NCI-H146 (cell line): Measurements from ENCODE around the gene CDYL2.
A peak's percentile ranks its signal among the peaks of the same experiment; 100 is the strongest.
"Not testable (repeated sequence)": the region's sequence is repeated elsewhere in the genome, so short reads cannot be mapped to it uniquely, and the experiment has no call there.

Experiments
- DNase-seq: peaks from one replicate; lab custom pipeline; 2025; lab: John Stamatoyannopoulos, UW

The CDYL2 gene, protein sequence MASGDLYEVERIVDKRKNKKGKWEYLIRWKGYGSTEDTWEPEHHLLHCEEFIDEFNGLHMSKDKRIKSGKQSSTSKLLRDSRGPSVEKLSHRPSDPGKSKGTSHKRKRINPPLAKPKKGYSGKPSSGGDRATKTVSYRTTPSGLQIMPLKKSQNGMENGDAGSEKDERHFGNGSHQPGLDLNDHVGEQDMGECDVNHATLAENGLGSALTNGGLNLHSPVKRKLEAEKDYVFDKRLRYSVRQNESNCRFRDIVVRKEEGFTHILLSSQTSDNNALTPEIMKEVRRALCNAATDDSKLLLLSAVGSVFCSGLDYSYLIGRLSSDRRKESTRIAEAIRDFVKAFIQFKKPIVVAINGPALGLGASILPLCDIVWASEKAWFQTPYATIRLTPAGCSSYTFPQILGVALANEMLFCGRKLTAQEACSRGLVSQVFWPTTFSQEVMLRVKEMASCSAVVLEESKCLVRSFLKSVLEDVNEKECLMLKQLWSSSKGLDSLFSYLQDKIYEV

DNA sequence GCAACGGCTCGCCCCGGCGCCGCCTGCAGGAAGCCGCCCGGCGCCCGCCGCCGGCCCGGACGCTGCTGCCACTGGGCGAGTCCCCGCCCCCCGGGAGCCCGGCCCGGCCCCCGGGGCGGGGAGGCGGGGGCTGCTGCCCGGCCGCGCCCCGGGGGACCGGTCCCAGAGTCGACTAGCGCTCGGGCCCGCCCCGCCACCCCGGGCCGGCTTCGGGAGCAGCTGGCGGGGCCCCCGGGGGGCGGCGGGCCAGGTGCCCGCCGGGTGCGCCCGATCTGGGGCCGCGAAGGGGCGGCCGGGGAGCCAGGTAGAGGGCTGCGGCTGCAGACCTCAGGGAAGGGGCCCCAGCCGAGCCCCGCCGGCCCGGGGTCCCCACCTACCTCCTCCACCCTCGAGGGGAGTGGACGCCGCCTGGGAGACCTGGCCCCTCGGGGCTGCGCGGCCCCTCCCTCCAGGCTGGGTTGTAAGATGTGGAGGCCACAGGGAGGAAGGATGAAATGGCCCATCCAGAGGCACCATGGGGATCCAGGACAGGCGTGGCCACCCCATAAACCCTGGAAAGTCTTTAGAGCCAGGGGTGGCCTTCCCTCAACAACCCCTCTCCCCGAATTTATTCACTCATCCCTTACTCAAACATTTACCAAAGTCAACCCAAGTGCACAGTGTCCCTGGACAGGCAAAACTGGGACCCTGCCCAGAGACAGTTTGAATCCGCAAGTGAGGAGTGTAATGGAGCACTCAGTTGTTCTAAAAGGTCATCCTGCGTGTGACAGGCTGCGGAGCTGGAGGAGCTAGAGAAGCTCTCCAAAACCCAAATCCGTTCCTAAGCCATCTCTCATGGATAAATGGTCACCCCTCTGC, at the start of gene CDYL2:
Gene CDYL2, minus strand, starts transcription at position 73 of the 858 bp plus-strand sequence. CDS start 425 bp downstream, outside the sequence.
- DNase-seq: peak; percentile 34

DNA sequence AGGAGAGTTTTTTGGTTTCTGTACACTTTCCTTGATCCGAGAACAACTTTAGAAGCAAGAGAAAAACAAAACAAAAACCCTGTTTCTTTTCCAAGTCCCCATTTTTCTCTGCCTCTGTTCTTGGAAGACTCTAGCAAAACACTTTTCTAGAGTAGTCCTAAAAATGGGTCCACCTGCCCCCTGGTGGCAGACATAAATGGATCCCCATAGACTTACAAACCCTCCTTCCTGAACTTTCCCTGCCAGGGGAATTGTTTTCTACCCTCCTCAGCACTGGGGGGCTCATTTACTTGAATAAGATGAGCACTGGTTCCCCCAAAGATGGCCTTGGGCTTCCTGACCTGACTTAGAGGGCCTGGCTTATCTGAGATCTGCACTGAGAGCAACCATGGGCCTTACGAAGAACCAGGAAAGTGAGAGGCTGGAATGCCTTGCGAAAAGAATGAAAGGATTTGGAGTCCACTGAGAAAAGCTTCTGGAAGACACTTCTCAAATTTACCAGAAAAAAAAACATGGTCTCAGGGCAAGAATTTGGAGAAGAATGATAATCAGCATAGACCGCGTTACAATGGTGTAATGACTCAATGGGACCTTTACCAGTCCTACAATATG, 48.0 kb upstream of the CDYL2 start:
- DNase-seq: peak; percentile 0

DNA sequence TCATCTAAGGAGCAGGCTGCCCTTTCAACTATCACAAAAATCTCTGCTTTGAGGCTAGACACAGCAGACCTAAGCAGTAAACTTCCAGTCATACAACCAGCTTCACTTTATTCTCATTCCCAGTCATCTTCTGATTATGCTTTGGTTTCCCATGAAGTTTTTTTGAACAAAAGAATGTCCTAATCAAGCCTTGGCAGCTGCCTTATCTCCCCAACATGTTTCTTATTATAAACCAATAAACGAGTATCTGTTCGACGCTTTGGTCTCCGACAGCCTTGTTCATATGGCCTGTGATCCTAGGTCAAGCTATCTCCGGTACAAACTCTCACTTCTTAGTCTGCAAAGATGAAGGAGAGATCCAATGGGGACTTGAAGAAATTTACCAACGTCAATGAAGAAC, 47.4 kb upstream of the CDYL2 start:
- DNase-seq: no peak

DNA sequence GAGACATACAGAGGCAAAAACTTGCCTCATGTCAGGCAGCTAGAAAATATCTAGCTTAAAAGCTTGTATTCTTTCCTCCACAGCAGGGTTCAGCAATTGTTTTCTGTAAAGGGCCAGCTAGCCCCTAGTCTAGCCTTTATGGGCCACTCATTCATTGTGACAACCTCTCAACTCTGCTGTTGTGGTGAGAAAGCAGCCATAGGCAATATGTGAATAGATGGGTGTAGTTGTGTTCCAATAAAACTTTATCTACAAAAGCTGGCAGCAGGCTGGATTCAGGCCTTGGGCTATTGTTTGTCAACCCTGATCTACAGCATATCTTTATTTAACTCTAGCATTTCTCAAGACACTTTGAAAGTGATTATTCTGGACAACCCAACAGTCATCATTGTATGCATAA, 46.4 kb upstream of the CDYL2 start:
- no peak for DNase-seq

- DNase-seq: no peak
These were observed 44.5 kb upstream of the CDYL2 start for GRCh38 chr16:80848862-80849261.

- no peak for DNase-seq
These were observed 42.3 kb upstream of the CDYL2 start for GRCh38 chr16:80846680-80847079.

GRCh38 chr16:80846275-80846674, 41.9 kb upstream of the CDYL2 start:
- DNase-seq: no peak

DNA sequence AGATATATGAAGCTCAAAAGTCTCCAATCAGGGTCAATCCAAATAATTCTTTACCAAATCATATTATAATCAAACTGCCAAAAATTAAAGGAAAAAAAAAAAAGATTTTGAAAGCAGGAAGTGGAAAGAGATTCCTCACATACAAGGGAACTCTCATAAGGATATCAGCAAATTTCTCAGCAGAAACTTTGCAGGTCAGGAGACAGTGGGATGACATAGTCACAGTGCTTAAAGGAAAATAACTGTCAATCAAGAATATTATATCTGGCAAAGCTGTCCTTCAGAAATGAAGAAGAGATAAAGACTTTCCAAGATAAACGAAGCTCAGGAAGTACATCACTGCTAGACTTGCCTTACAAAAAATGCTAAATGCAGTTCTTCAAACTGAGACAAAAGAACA, 40.0 kb upstream of the CDYL2 start:
- DNase-seq: no peak

- no peak for DNase-seq
These were observed 36.8 kb upstream of the CDYL2 start for GRCh38 chr16:80841231-80841630.

DNA sequence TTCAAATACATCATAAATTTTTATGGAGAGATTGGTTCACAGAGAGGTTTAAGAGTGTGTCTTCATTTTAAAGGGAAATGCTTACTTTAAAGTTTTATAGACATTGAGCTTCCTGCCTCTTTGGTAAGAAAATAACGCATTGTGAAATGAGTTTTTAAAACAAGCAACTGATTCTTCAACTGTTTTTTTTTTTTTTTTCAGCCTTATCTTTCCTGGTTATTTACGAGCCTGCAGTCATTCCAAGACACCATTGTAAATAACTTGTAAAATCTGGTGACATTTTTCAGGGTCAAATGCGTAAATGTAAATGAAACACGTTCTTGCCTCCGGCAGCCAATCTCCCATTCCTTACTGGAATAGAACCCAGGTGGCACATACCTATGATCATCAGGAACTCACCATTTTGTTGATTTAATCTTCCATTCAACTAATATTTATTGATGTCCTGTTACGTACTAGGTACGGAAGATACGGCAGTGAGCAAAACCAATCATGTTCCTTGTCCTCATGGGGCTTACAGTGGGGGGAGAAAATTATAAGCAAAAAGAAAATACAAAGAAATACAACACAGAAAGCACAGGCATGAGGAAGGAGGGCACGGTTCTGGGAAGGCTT, 33.2 kb upstream of the CDYL2 start:
- DNase-seq: no peak

GRCh38 chr16:80836846-80837245, 32.4 kb upstream of the CDYL2 start:
- DNase-seq: no peak

GRCh38 chr16:80836202-80836601, 31.8 kb upstream of the CDYL2 start:
- DNase-seq: no peak

- no peak for DNase-seq
These were observed 26.6 kb upstream of the CDYL2 start for GRCh38 chr16:80831039-80831438.

DNA sequence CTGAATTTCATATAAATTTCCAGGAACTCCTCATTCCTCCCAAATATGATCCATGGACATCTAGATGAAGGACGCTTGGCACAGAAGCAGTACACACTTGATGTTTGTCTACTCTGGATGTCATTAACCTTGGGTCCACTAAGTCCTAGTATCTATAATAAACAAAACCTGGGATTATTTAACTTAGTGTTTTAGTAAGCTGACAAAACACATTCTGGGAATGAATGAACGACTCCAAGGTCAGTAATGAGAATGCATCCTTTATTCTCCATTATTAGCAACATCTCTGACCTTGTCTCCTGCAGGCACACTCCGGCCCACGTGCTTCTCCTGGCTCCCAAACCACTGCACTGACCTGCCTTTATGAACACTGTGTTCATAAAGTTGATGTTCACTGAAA, 24.1 kb upstream of the CDYL2 start:
- no peak for DNase-seq

DNA sequence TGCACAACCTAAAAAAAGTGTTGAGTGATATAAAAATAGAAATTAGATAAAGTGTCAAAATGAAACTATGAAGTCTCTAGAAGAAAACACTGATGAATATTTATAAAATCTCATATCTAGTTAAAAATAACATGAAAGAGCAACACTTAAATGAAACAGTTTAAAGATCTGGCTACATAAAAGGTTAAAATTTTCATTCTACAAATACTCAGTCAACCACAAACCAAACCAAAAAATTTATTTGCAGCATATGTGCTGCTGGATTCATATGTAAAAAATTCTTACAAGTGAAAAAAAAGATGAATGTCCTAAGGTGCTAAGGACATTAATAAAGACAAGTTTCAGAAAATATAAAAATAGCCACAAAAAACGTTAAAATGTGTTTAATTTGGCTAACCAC, 22.6 kb upstream of the CDYL2 start:
- no peak for DNase-seq

- no peak for DNase-seq
These were observed 21.0 kb upstream of the CDYL2 start for GRCh38 chr16:80825365-80825758.

DNA sequence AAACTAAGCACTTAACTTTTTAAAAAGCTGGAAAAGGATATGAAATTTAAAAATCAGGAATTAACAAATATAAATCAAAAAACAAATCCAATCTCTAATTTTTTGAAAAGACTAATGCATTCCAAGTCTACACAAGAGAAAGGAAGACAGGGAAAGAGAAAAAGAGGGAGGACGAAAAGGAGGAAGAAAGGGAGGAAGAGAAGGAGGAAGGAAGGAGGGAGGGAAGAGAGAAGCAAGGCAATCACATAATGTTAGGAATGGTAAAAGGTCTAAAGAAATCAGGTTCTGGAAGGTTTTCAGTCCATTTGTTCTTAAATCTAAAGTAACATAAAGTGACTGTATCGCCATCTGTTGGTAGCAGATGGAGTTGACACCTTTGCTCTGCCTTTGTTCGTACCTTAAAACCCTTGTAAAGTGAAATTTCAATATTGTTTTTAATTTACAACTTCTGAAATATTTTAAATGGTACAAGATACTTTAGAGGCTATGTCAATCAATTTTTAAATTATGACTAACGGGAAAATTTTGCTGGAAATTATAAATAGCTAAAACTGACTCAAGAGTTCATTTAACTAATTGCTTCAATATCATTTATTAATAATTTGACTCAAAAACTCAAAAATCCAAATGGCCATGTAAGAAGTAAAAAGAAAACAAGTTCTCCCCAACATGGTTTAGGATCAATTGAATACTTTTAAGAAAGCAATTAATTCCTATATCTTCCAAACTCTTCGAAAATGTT, 20.4 kb upstream of the CDYL2 start:
- peak; percentile 3 for DNase-seq

GRCh38 chr16:80819988-80820387, 15.6 kb upstream of the CDYL2 start:
- DNase-seq: no peak

DNA sequence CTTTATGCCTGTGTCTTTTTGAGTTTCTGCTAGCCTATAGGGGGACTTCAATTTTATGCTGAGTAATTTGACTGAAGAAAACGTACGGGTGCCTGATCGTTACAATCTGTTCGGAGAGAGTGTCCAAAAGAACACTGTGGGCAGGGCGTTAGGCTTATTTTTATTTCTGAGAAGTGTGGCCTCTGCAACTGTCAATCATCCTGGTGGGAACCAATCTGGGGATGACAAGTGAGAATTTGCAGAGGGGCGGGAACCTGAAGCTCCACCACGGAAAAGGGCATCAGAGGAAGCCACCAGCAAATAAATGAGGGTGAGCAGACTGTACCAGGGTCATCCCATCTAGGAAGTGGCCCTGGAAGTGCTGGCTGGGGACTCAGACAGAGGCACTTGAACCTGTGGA, 12.0 kb upstream of the CDYL2 start:
- no peak for DNase-seq

DNA sequence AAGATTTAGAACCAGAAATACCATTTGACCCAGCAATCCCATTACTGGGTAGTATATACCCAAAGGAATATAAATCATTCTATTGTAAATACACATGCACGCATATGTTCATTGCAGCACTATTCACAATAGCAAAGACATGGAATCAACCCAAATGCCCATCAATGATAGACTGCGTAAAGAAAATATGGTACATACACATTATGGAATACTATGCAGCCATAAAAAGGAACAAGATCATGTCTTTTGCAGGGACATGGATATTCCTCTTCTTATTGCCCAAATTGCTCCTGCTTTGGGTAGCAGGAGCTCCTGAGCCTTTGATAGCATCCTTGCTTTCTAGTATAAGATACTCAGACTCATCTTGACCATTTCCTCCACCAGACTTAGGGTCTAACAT, 10.9 kb upstream of the CDYL2 start:
- not testable (repeated sequence) for DNase-seq

GRCh38 chr16:80812593-80812992, 8.2 kb upstream of the CDYL2 start:
- DNase-seq: no peak
